HAP-1 (cell line): ENCODE results near the gene RIPK1.
"Not testable (repeated sequence)": the region's sequence is repeated elsewhere in the genome, so short reads cannot be mapped to it uniquely, and the experiment has no call there.

Experiments
- DNase-seq, 2 experiments: peaks; one replicate each; pipeline ENCODE4 v3.0.0-alpha.2; 2016 to 2020; ENCODE audit warnings: low spot score in 2 of 2
- H3K27me3 ChIP-seq: fragments of 250-450 bp; sonication (Bioruptor Pico); 2 replicates; pipeline ENCODE4 v1.5.1; 2020; ENCODE audit warnings: low read depth, mild to moderate bottlenecking, moderate library complexity
- H3K36me3 ChIP-seq: fragments of 250-450 bp; sonication (Bioruptor Pico); replicated peaks from 2 replicates; pipeline ENCODE4 v1.5.1; 2020; ENCODE audit warnings: mild to moderate bottlenecking
- H3K4me1 ChIP-seq: fragments of 250-450 bp; sonication (Bioruptor Pico); 2 replicates; pipeline ENCODE4 v1.5.1; 2020; ENCODE audit warnings: mild to moderate bottlenecking
- H3K4me3 ChIP-seq: fragments of 250-450 bp; sonication (Bioruptor Pico); 2 replicates; pipeline ENCODE4 v1.5.1; 2020; ENCODE audit warnings: mild to moderate bottlenecking, moderate library complexity
- H3K9me3 ChIP-seq: fragments of 250-450 bp; sonication (Bioruptor Pico); 2 replicates; pipeline ENCODE4 v1.5.1; 2020; ENCODE audit warnings: mild to moderate bottlenecking, moderate library complexity
- in situ Hi-C: fragments of 300-500 bp; cut with MboI; formaldehyde crosslinking; loops from 3 replicates; pipeline ENCODE4 v1.14.3; 2020; ENCODE audit warnings: low sequenced_read_pairs, inconsistent platforms, mixed read lengths

RIPK1 gene

DNA sequence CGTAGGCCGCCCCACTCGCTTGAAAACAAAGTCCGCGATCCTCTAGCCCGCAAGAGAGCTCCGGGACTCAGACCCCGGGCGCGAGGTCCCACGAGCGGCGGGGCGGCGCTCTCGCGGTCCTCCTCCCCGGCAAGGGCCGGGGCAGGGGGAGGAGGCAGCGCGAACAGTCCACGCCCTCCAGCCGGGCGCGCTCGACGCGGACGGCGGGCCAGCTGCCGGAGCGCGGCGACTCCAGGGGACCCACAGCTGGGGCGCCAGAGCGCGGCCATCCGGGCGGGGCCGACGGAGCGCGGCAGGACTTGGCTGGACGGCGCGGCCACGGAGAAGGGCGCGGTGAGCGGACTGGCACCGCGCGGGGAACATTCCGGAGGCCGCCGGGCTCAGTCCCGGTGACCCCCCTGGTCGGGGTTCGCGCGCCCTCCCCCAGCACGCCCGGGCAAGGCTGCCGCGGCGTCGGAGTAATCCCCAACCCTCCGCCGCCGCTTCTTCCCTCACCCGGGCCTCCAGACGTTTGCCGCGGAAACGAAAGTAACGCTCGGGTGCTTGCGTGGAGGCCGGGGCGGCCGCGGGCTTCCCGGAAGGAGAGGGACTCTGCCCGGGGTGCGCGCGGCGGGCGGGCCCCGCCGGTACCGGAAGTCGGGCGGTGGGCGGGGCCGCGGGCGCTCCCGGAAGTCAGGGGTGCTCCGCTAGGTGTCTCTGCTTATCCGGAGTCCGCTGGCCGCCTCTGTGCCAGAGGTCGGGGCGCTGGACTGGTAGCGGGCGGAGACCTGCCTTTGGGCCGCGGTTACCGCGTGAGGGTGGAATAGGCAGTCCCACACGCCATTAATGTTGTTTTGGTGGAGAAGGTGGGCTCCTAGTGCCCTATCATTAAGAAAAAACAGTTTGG is at the start of gene RIPK1:
Gene RIPK1 (plus strand): TSS at position 166 of the 886 bp plus-strand sequence. CDS start 8,330 bp downstream, outside the sequence.
- Histone ChIP-seq H3K4me3 (peak within 1 kb of the TSS; percentile 79), H3K9me3 (peaks cover 4% of the 10 kb centered on the region; the same call in 1 of the 2 replicates), H3K27me3 (no peaks in the 10 kb centered on the region), H3K36me3 (no peaks in the 10 kb centered on the region; the same call in 1 of the 2 replicates), H3K4me1 (peaks cover 28% of the 10 kb centered on the region)
- peak; percentile 86 to 96 for DNase-seq
- in situ Hi-C loops = no loop called here

DNA sequence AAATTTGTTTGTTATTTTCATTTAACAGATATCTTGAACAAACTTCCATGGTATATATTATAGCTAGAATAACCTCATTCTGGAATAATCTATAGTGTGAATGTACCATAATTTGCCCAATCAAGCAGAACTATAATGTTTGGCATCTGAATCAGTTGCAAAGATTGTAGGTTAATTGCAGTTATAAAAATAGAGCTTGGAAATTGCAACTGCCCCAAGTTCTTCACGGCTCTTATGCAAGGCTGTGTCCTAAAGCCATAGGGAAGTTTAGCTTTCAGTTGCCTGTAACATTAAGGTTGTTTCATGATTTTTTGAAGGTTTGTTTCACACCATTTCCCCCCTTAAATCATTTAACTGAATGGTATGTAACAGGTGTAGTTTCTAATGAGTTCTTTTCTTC is 49.2 kb upstream of the RIPK1 start:
- DNase-seq = no peak
- Histone ChIP-seq H3K4me3 (no peak overlapping the region), H3K27me3 (no peaks in the 10 kb centered on the region), H3K9me3 (peaks cover 2% of the 10 kb centered on the region; the same call in 1 of the 2 replicates), H3K4me1 (peaks cover 16% of the 10 kb centered on the region), H3K36me3 (peaks cover 44% of the 10 kb centered on the region)
- in situ Hi-C loops = no loop called here

DNA sequence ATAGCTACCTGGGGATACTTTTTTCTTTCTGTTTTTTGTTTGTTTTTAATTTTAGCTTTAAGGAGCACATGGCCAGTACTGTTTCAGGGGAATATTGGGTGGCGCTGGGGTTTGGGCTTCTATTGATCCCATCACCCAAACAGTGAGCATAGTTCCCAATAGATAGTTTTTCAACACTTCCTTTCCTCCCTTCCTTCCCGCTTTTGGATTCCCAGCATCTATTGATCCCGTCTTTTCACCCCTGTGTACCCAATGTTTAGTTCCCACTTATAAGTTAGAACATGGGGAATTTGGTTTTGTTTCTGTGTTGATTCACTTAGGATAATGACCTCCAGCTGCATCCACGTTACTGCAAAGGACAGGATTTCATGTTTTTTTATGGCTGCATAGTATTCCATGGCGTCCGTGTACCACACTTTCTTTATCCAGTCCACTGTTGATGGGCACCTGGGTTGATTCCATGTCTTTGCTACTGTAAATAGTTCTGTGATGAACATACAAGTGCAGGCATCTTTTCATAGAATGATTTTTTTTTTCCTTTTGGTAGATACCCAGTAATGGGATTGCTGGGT is 48.5 kb upstream of the RIPK1 start:
- peaks cover 36% of the 10 kb centered on the region for H3K36me3 ChIP-seq
- no peak for DNase-seq
- H3K9me3 ChIP-seq = peaks cover 2% of the 10 kb centered on the region; the same call in 1 of the 2 replicates
- in situ Hi-C loops = no loop called here
- no peak overlapping the region for H3K4me3 ChIP-seq
- H3K4me1 ChIP-seq = peaks cover 18% of the 10 kb centered on the region
- H3K27me3 ChIP-seq = no peaks in the 10 kb centered on the region

DNA sequence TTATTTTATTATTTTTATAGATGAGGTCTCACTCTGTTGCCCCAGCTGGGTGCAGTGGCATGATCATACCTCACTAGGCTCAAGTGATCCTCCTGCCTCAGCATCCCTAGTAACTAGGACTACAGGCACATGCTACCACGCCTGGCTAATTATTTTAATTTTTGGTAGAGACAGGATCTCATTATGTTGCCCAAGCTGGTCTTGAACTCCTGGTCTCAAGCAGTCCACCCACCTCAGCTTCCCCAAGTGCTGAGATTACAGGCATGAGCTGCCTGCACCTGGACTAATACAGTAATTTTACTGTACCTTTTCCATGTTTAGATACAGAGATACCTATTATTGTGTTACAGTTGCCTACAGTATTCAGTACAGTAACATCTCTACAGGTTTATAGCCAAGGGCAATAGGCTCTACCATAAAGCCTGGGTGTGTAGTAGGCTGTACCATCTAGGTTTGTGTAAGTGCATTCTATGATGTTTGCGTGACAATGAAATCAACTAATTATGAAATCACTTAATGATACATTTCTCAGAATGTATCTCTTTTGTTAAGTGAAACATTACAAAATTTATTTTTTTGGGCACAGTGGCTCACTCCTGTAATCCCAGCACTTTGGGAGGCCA is 47.2 kb upstream of the RIPK1 start:
- H3K36me3 ChIP-seq = peaks cover 25% of the 10 kb centered on the region
- H3K4me3 ChIP-seq, DNase-seq, in situ Hi-C loops, H3K27me3 ChIP-seq, H3K9me3 ChIP-seq: not testable (repeated sequence)
- peaks cover 18% of the 10 kb centered on the region for H3K4me1 ChIP-seq

DNA sequence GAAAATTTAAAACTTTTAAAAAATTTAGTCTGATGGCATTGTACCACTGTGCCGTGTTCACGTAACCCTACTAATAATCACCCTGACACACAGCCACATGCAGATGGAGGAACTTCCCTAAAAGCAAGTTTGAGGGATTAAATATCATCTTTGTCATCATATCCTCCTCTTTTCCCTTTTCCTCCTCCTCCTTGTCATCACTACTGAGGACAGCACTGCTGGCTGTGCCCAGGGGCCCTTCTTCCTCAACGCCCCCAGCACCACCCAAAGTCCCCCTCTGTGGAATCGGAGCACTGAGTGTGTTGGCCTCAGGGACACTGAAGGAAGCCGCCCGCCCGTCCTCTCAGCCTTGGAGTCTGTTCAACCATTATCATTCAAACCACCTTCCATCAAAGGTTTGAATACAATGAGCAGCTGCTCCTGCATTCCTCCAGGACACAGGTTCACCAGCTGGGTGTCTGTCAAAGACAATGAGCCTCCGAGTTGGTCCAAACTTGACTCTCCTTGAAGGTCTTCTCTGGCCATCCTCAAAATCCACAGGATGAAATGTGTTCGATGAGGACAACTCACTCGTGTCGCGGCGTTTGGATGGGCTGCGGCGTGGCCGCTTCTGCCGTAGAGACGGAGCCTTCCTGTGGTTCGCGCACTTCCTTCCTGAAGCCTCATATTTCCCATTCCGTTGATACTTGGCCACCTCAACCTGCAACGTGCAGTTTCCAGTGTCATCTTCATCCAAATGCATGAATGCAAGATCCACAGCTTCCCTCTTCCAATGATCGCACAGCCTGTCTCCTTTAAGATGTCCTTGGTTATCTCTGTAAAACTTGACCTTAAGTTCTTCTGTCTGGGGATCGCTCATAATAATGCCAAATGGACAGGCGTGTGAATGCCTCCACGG is 45.3 kb upstream of the RIPK1 start:
- in situ Hi-C loops = no loop called here
- peak; percentile 60 to 65 for DNase-seq
- H3K36me3 ChIP-seq = peaks cover 16% of the 10 kb centered on the region
- peaks cover 18% of the 10 kb centered on the region for H3K4me1 ChIP-seq
- no peaks in the 10 kb centered on the region for H3K27me3 ChIP-seq
- peak overlapping the region; percentile 11 for H3K4me3 ChIP-seq
- peaks cover 2% of the 10 kb centered on the region; the same call in 1 of the 2 replicates for H3K9me3 ChIP-seq

DNA sequence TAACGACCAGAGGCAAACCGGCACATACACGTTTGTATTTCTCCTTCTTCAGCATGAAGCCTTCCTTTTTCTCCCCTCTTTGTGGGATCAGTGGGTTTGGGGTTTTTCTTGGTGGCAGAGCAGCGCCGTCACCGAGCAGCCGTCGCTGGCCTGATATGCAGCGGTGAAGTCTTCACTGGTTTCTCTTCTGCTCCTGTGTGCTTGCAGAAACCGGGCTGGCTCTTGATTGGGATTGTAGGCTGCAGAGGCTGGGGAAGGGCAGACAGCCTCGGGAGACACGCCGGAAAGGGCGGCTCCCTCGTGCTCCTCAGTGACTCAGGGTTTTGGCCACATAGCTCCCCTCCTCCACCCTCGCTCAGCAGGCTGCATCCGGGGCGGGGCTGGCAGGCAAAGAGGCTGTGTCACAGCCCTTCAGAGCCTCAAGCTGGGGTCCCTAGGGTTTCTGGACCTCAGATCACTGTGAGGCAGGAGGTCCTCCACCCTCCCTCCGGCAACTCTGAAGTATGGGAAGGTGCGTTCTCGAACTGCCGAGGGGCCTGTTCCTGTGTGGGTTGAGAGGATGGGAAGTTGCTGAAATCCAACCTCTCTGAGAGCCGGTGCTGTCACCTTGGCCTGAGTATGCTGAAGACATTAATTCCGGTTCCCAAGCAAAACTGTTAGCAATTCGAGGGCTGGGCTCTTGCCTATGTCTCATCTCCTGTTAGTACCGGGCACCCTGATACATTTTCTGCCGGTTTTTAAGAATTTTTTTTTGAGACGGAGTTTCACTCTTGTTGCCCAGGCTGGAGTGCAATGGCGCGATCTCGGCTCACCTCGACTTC is 44.4 kb upstream of the RIPK1 start:
- Histone ChIP-seq H3K4me1 (peaks cover 18% of the 10 kb centered on the region), H3K36me3 (peaks cover 13% of the 10 kb centered on the region), H3K4me3 (peak overlapping the region; percentile 11), H3K27me3 (no peaks in the 10 kb centered on the region), H3K9me3 (peaks cover 2% of the 10 kb centered on the region; the same call in 1 of the 2 replicates)
- in situ Hi-C loops = no loop called here
- peak; percentile 84 to 93 for DNase-seq

DNA sequence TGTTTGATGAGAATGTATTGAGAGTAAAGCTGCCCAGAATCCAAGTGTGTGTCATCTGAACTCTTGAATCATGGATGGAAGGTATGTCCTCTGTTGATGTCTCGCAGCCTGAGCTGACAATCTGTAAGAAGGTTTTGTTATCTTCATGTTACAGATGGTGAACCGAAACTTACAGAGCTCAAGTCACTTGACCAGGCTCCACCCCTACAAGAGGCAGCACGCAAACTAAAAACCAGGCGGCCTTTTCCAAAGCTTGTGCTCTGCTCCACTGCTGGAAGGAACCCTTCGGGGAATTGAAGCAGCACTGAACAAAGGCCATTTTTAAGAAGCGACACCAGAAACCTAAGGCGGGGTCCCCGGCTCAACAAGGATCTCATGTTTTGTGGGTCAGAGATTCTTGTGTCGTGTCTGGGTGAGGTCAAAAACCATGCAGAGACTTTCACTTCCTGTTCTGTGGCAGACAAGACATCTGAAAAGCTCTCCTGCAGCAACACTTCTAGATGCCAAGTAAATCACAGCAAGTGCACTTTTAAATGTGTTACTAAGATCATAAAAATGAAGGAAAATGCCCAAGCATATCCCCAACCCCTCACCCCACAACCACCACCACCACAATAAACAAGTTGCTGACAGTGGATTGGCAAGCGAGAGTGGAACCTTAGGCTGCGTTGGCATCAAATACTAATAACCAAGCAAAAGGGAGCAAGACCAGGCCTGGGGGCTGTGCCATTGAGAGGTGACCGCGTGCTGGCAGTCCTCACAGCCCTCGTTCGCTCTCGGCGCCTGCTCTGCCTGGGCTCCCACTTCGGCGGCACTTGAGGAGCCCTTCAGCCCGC is 41.3 kb upstream of the RIPK1 start:
- in situ Hi-C loops = no loop called here
- Histone ChIP-seq H3K27me3 (no peaks in the 10 kb centered on the region), H3K36me3 (no peaks in the 10 kb centered on the region), H3K9me3 (peaks cover 2% of the 10 kb centered on the region; the same call in 1 of the 2 replicates), H3K4me1 (peaks cover 18% of the 10 kb centered on the region), H3K4me3 (no peak overlapping the region)
- DNase-seq = no peak

DNA sequence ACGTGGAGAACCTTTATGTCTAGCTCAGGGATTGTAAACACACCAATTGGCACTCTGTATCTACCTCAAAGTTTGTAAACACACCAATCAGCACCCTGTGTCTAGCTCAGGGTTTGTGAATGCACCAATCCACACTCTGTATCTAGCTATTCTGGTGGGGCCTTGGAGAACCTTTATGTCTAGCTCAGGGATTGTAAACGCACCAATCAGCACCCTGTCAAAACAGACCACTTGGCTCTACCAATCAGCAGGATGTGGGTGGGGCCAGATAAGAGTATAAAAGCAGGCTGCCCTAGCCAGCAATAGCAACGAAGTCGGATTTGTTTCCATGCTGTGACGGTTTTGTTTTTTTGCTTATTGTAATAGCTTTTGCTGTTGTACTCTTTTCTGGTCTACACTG is 40.1 kb upstream of the RIPK1 start:
- DNase-seq, H3K4me3 ChIP-seq, in situ Hi-C loops, H3K36me3 ChIP-seq, H3K27me3 ChIP-seq, H3K9me3 ChIP-seq: not testable (repeated sequence)
- H3K4me1 ChIP-seq = peaks cover 11% of the 10 kb centered on the region

DNA sequence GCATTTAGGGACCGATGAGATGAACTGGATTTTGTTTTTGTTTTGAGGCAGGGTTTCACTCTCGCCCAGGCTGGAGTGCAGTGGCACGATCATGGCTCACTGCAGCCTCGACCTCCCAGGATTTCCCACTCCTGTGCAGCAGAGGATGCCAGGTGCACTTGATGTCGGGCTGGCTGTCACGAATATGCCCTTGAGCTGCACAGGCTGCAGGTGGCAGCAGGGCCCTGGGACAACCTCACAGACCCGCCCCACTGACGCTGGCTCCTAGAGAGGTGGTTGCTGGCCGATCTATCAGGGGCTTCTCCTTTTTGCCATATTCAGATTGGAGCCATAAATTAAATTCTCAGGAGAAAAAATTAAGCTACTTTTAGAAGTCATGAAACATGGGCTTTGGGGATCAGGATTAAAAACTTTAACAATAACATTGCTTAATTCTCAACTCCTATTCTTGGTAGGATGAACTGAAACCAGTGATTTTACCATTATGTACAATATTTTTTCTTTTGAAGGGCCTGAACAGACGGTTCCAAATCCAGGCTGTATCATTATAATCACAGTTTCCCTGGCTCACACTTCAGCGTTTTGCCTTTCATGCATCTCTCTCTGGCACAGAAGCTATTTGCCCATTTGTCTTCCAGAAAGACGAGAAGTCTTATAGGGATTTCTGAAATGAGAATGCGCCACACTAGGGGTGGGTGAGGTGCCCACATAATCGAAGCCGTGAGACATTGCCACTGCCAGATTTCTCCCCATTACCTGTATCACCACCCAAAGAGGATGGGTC is 36.2 kb upstream of the RIPK1 start:
- no peaks in the 10 kb centered on the region; the same call in 1 of the 2 replicates for H3K4me1 ChIP-seq
- no peaks in the 10 kb centered on the region for H3K36me3 ChIP-seq
- no peaks in the 10 kb centered on the region for H3K27me3 ChIP-seq
- in situ Hi-C loops = no loop called here
- H3K9me3 ChIP-seq = no peaks in the 10 kb centered on the region
- DNase-seq = no peak
- no peak overlapping the region for H3K4me3 ChIP-seq

DNA sequence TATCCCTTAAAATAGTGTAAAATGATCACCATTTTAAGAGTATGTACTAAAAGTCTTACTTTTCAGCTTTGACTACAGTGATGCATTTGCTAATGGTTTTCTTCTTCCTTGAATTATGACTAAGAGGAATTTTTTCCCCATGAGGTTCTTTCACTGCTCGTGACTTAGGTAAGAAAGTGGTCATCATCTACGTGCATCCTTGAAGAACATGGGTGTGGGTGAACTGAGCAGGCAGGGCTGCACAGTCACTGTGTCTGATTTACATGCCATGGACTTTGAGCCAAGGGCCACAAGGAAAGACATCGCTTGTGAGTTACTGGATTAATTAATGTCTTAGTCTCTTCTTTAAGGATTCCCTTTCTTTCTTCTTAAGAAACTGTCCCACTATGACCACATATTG is 35.3 kb upstream of the RIPK1 start:
- H3K4me3 ChIP-seq = no peak overlapping the region
- H3K27me3 ChIP-seq = no peaks in the 10 kb centered on the region
- no peak for DNase-seq
- in situ Hi-C loops = no loop called here
- no peaks in the 10 kb centered on the region for H3K9me3 ChIP-seq
- H3K36me3 ChIP-seq = no peaks in the 10 kb centered on the region
- H3K4me1 ChIP-seq = no peaks in the 10 kb centered on the region; the same call in 1 of the 2 replicates

DNA sequence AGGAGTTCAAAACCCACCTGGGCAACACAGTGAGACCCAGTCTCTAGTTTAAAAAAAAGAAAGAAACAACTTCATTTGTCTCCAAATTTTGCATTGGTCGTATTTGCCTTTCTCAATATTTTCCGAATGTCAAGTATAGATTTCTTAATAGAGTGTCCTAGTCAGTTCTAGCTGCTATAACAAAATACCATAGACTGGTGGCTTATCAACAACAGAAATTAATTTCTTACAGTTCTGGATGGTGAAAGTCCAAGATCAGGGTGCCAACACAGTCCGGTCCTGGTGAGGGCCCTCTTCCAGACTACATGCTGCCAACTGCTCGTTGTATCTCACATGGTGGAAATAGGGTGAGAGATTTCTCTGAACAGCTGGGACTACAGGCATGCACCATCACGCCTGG is 34.6 kb upstream of the RIPK1 start:
- no peaks in the 10 kb centered on the region for H3K9me3 ChIP-seq
- in situ Hi-C loops = no loop called here
- H3K27me3 ChIP-seq = no peaks in the 10 kb centered on the region
- no peaks in the 10 kb centered on the region; the same call in 1 of the 2 replicates for H3K4me1 ChIP-seq
- H3K36me3 ChIP-seq = no peaks in the 10 kb centered on the region
- H3K4me3 ChIP-seq = no peak overlapping the region
- no peak for DNase-seq
